GOT3 (cell line): ENCODE results near the gene AXDND1.
"Not testable (repeated sequence)": the region's sequence is repeated elsewhere in the genome, so short reads cannot be mapped to it uniquely, and the experiment has no call there.

Experiments used
- DNase-seq: peaks from one replicate; lab custom pipeline; 2025; ENCODE audit warnings: mixed read lengths; lab: John Stamatoyannopoulos, UW

The AXDND1 gene, protein sequence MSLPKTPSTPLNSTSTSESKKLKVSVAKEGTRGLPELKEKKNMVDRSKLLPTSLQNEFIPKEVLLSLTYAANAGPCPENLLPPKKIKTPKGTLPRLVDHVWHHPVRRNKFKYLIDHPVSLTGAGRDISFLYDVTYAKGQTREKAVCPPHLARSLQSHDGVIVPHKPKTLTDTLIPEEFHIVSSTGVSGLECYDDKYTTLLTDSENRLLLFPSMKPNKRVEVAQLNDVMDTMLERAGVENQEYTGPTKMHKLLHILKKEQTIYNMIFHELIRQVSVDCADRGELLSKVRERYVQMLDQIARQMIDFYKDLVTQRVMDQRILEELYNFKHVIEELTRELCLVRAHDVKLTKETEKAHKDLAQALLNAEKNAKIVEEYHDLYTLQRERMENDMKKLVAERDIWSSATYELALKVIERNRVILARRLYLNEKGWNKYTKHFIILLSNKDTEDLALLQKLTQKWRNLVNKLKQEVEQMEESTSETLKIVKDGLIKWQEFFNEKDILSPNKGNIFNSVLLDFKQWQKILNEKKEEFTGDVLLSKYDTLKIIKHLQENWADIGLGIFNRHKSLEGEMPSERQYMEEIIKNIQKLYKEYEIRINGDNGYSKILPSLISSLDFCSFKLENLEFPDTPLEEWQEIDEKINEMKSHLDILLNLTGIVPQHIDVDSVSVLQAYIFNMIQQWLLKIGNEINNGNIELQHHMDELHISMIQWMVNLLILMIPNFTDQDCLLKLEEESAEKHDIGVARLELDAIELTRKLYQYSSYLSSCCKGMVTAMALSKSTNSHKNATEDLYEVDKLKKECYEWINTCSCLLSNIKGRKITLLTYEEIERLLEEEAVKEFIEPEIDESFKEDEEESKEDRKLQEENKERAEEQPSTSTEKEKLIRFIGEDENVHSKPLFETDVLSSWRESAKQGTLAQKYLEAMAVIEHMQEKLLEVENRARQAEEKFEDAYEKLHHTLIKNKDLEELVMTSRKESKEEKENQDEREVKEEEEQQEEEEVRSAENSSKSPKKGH

DNA sequence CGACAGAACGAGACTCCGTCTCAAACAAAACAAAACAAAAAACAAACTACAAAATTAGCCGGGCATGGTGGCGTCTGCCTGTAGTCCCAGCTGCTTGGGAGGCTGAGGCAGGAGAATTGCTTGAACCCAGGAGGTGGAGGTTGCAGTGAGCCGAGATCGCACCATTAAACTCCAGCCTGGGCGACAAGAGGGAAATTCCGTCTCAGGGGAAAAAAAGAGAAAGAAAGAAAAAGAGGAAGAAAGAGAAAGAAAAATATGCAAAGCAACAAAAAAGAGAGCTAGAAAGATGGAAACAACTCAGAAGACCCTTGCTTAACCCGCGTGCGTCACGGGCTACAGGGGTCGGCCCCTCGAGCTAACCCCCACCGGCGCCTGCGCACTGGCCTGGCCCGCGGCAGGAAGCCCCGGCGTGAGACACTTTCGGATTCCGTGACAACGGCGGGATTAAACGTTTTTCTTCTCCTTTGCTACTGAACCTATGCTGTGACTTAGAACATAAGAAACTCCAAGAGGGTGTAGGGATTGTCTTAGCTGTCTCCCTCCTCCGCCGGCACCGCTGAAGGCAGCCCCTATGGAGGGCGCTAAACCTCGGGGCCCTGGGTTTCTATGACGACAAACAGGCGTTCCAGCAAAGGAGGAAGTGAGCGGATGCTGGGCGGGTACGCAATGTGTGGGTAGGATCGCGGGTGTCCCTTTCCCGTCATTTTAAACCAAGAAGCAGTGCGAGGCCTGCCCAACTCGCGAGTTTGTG, at the start of gene AXDND1:
Gene AXDND1 (plus strand): TSS at position 630 of the 751 bp plus-strand sequence. CDS start 539 bp downstream, outside the sequence.
- DNase-seq, result peak; percentile 89

DNA sequence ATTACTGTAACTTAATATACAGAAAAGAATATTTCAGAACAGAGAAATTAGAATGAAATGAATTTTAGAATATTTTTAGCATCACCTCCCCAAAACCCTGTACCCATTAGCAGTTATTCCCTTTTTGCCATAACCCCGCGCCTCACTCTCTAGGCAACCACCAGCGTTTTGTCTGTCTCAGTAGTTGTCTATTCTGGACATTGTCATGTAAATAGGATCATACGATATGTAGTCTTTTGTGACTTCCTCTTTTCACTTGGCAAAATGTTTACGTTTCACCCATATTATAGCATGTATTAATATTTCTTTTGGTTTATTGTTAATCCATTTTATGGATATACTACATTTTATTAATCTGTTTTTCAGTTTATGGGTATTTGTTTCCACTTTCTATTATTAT, 47.3 kb upstream of the AXDND1 start:
- DNase-seq, result no peak

DNA sequence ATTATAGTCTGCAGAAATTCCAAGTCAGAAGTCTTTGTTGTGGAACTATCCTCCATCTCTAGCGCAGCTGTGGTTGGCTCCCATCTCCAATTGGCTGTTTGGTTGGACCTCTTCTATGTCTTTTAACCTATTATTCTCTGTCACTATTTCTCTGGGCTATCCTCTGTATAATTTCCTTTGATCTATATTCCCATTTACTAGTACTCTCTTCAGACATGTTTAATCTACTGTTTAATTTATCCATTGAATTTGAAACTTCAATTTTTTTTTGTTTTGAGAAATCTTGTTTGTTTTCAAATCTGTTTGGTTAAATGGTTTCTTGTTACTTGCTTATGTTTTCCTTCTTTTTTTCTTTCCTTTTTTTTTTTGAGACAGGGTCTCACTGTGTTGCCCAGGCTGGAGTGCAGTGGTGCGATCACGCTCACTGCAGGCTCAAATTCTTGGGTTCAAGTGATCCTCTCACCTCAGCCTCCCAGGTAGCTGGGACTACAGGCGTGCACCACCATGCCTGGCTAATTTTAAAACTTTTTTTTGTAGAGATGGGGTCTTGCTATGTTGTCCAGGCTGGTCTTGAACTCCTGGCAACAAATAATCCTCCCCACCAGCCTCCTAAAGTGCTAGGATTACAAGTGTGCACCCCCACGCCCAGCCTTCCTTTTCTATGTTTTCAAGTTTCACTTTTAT, 44.1 kb upstream of the AXDND1 start:
- DNase-seq, result no peak

DNA sequence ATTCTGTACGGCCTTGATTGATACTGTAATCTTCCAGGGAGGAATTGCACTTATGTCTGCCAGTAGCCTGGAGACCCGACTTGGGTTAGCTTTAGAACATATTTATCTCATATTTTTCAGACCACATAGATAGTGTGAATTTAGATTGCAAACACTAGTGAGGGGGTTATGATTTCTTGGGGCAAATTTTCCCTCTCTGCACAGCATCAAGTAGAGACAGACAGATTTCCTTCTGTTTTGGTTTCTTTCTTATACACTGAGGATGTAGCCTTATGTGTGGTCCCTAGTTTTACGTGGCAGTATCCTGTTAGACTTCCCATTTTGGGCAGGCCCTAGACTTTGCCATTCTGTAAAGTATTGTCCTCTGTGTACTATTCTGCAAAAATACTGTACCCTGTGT, 43.2 kb upstream of the AXDND1 start:
- DNase-seq, result no peak

DNA sequence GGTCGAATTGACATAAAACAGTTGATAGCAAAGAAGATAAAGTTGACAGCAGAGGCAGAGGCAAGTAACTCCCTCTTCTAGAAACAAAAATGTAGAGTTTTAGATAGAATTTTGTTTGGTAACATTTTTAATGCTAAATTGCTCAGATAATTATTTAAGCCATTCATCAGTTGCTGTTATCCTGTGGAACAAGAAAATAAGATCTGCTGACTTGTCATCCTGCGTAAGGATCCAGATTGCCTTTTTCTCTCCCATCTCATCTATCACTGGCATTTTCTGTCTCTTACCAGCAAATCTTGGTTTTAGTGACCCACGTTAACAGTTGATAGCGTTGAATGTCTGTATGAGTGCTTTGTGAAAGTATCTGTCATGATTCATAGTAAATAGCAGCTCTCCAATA, 42.3 kb upstream of the AXDND1 start:
- no peak for DNase-seq

DNA sequence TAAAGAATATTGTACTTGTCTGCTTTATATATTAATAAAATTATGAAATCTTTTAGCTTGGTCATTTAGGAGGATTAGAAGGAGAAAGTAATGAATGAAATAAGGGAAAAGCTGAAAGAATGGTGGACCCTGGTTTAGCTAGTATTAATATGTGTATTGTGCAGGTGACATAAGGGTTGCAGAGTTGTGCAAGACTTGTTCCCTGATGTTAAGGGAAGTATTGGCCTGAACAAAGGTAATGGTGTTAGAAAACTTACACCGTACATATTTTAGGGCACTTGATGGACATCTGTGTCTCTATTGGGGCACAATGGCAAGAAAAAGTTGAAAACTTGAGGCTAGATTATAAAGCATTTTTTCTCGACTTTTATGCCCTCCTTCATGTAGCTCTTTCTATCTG, 39.9 kb upstream of the AXDND1 start:
- no peak for DNase-seq

DNA sequence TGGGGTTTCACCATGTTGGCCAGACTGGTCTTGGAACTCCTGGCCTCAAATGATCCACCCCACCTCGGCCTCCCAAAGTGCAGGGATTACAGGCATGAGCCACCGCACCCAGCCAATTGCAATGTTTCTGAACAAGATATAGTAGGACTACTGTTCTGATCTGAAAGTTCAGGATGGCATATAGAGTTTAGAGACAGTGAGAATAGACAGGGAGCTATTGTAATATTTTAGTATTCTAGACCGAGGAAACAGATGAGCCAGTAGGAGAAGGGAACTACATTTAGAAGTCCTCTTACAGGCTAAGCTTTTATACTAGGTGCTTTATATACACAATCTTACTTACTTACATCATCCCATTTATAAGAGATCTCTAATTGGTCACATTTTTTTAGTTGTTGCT, 39.0 kb upstream of the AXDND1 start:
- DNase-seq, result no peak

DNA sequence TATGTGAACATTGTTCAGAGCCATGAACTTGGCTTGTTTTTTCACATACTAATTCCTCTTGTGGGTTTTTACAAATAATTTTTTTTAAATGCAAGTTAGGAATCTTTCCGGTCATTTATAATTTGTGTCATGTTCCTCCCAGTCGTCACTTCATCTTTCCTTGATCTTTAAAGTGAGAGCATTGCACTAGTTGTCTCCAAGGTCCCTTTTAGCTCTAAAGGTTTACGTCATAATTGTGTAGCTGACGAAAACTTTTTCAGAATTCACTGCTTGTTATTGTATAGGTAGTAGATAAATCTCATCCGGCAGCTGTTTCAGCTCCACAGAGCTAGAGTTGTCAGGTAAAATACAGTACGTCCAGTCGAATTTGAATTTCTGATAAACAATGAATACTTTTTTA, 38.6 kb upstream of the AXDND1 start:
- no peak for DNase-seq

DNA sequence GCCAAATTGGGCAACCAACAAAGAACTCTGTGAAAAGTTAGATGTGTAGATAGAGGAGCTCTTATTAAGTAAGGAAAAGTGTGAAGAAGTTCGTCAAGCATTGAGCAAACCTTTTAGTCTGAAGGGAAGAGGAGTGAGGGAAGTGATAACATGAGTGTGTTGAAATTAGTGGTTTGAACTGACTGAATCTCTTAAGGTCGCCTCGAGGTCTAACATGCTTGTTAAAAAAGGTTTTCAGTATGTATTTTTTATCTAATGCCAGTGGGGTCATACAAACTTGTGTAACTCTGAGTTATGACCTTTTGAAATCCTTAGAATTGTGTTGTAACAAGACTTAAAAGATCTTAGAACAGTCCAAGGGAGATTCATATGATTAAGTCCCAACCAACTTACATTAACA, 38.1 kb upstream of the AXDND1 start:
- no peak for DNase-seq

DNA sequence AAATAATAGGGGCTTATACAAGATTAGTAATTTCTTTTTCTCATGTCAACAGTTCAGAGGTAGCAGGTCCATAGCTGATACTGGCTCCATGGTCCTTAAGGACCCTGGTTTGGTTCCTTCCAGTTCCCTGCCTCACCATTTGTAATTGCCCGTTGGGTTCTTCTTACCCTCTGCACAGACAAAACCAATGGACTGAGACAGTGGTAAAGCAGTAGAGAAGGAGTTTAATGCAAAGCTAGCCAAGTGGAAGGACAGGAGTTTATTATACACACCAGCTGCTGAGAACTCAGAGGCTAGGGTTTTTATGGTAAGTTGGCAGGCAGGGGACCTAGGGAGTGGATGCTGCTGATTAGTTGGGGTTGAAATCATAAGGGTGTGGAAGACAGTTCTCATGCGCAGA, 35.9 kb upstream of the AXDND1 start:
- no peak for DNase-seq

DNA sequence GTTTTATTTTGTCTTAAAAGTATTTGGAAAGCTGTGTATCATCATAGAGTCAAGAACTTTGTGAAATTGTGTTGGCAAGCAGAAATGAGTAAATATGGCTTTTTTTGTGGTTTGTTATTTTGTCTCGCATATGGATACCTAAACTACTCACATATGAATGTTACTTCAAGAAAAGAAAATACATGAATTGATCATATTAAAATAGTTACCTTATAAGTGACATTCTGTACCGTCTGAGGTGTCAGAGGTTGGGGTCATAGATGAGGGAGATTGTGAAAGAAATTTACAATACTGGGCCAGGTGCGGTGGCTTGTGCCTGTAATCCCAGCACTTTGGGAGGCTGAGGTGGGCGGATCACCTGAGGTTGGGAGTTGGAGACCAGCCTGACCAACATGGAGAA, 31.3 kb upstream of the AXDND1 start:
- DNase-seq, result no peak

DNA sequence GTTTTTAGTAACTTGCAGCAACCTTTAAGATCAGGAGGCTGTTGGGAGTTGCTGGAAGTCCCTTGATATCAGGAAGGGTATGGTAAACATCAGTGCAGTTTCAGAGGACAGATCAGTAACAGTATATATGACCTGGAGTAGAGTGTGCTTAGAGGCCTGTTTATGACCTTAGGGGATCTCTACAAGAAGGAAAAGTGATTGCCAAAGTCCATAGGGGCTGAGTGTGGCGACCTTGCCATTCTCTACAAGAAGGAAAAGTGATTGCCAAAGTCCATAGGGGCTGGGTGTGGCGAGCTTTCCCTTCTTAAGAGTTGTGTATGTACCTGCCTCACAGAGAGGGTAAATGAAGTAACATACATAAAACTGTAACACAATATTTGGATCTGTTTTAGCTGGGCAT, 28.5 kb upstream of the AXDND1 start:
- no peak for DNase-seq

DNA sequence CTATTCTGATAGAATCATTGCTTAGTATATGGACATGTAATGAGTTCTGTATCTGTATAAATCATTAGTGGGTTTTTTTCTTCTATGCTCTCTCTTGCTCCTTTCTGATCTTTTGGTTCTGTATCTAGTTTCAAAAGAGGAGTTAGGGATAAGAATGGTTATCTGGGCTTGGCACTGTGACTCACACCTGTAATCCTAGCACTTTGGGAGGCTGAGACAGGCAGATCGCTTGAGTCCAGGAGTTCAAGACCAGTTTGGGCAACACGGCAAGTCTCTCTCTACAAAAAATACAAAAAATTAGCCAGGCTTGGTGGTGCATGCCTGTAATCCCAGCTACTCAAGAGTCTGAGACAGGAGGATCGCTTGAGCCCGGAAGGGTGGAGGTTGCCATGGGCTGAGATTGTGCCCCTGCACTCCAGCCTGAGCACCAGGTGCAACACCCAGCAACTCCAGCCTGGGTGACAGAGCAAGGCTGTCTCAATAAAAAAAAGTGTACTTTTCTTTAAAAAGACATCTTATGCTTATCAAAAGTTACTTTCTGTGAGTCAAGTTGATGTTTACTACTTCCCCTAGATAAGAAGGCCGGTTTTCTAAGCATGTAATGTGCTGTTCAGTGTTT, 27.7 kb upstream of the AXDND1 start:
- no peak for DNase-seq

DNA sequence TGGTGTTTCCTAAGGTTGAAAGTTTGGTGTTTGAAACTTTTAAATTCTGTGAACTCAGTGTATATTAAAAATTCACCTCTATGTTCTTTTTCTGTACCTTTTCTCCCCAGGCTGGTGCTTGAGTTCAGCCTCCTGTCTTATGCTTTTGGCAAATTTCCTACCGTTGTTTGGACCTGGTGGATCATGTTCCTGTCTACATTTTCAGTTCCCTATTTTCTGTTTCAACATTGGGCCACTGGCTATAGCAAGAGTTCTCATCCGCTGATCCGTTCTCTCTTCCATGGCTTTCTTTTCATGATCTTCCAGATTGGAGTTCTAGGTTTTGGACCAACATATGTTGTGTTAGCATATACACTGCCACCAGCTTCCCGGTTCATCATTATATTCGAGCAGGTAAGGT, 24.9 kb upstream of the AXDND1 start:
- no peak for DNase-seq

DNA sequence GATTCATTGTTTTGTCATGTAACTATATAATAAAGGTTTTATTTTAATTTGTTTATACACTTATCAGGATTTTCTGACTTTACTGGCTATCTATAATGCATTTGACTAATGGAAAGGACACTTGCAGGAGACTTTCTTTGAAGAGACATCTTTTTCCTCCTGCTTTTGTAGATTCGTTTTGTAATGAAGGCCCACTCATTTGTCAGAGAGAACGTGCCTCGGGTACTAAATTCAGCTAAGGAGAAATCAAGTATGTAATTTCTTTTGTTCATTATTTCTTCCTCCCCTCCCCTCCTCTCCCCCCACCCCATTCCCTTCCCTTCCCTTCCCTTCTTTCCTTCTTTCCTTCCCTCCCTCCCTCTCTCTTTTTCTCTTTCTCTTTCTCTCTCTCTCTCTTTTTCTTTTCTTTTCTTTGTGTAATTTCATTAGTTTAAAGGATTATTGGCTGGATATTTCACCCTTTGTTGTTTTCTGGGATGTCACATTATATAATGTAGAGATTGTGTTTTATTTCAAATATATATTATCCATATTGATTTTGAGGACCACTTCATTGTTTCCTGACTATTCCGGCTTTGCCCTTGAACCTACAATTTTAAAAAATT, 23.7 kb upstream of the AXDND1 start:
- DNase-seq, result no peak

DNA sequence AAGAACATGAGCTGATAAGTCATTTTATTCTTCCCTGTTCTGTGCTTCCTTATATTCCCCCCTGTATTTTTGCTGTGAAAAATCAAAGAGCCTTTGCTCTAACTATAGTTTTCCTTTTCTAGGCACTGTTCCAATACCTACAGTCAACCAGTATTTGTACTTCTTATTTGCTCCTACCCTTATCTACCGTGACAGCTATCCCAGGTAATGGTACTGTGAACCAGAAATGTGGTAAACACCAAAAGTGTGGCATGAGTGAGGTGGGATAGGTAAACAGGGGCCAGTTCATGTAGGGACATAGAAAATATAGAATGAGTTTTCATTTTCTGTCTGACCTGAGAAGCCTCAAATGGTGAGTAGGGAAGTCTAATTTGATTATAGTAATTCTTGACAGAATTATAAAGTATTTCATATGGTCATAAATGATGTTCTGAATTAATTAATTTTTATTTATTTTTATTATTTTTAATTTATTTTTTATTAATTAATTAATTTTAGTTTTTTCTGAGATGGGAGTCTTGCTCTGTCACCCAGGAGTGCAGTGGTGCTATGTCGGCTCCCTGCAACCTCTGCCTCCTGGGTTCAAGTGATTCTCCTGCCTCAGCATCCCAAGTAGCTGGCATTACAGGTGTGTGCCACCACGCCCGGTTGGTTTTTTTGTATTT, 22.9 kb upstream of the AXDND1 start:
- no peak for DNase-seq

DNA sequence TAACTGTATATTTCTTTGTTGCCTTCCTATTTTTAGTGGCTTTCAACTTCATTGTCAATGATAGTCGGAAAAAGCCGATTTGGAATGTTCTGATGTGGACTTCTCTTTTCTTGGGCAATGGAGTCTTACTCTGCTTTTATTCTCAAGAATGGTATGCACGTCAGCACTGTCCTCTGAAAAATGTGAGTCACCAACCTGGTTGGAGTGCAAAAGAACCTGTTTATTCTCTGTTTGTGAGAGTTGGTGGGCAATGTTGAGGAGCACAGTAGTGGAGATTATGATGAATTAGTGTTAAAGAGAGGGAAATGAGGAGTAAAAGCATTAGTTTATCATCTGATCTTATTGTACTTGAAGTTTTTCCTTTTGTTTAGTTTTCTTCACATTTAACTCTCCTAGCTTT, 14.5 kb upstream of the AXDND1 start:
- no peak for DNase-seq

DNA sequence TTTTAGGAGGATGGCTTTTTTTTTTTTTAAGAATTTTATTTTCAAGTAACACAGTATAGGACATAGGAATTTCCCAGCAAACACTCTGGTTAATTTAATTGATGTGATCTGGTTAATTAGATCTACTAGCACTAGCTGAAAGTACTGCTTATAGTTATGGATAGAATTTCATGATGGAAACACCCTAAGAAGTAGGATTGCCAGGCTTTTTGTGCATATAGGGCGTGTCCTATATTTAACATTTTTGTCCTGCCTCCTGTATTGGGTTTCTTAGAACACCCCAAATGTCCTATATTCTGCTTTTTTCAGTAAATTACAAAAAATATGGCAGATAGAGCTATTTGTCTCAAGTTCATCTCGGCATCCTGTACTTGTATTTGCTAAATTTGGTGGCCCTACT, 13.5 kb upstream of the AXDND1 start:
- no peak for DNase-seq

DNA sequence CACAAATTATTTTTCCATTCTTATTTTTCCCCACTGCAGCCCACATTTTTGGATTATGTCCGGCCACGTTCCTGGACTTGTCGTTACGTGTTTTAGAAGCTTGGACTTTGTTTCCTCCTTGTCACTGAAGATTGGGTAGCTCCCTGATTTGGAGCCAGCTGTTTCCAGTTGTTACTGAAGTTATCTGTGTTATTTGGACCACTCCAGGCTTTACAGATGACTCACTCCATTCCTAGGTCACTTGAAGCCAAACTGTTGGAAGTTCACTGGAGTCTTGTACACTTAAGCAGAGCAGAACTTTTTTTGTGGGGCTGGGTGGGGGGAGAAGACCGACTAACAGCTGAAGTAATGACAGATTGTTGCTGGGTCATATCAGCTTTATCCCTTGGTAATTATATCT, 12.2 kb upstream of the AXDND1 start:
- DNase-seq, result no peak

DNA sequence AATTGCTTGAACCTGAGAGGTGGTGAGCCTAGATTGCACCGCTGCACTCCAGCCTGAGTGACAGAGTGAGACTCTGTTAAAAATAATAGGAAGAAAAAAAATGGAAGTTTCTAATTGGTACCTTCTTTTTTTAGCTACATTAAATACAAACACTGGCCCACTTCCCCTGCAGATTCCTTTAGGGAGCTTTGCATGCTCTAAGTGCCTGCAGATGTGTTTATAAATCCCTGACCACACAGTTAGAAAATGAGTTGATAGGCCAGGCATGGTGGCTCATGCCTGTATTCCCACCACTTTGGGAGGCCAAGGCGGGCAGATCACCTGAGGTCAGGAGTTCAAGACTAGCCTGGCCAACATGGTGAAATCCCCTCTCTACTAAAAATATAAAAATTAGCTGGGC, 4.1 kb upstream of the AXDND1 start:
- DNase-seq, result not testable (repeated sequence)
